Thyroid gland (tissue), 4 donors: Measurements from ENCODE around the gene NBPF4. TPM values are rescaled to one million over a fixed set of nuclear protein-coding genes. Genes with fewer than 3 reads are reported as not detected.
"Not testable (repeated sequence)": the region's sequence is repeated elsewhere in the genome, so short reads cannot be mapped to it uniquely, and the experiment has no call there.

Source experiments
- DNase-seq, 2 donors: peaks; one replicate each; pipeline ENCODE4 v3.0.0-alpha.2; 2019
- H3K27ac ChIP-seq, 3 donors: fragments of 200-600 bp; sonication (generic); 1 replicate in 2 of 3; 2 replicates in 1 of 3; pipeline ENCODE4 v1.5.1; 2016 to 2019; ENCODE audit warnings: mild to moderate bottlenecking in 1 of 3, moderate library complexity in 1 of 3
- H3K27me3 ChIP-seq: fragments of 200-600 bp; sonication (generic); one replicate; pipeline ENCODE4 v1.5.1; 2019
- H3K36me3 ChIP-seq, 2 donors: fragments of 200-600 bp; sonication (generic); one replicate each; pipeline ENCODE4 v1.5.1; 2016 to 2019
- H3K4me1 ChIP-seq, 2 donors: fragments of 200-600 bp; sonication (generic); one replicate each; pipeline ENCODE4 v1.5.1; 2017 to 2019
- H3K4me3 ChIP-seq, 3 donors: fragments of 200-600 bp; sonication (generic); replicated peaks in 1 of 3; 1 replicate in 2 of 3; 2 replicates in 1 of 3; pipeline ENCODE4 v1.5.1; 2016; ENCODE audit warnings: mild to moderate bottlenecking in 1 of 3
- H3K9me3 ChIP-seq: fragments of 200-600 bp; sonication (generic); one replicate; pipeline ENCODE4 v1.5.1; 2017
- POLR2A ChIP-seq, 2 donors: fragments of 450-650 bp; IDR thresholded peaks; one replicate each; pipeline ENCODE4 v1.6.1; 2017; ENCODE audit warnings: antibody characterized with exemption in 2 of 2, mild to moderate bottlenecking in 2 of 2, moderate library complexity in 1 of 2
- WGBS, 2 donors: methylation state at CpG; one replicate each; pipeline ENCODE4 v1.1.5; 2017; 5-methylcytosine and 5-hydroxymethylcytosine counted together
- intact Hi-C: fragments of 100-400 bp; cut with DNase I; formaldehyde crosslinking; loops from one replicate; pipeline ENCODE4 v1.15.1; 2023
- total RNA-seq, 4 donors: library from RNA; depleted of rRNA; stranded (reverse); fragments of >200 nt; gene quantifications; one replicate each; pipeline ENCODE4 v1.2.3, GENCODE V29; 2016
- TF ChIP-seq, protein P1 (sequence below), 6 experiments: fragments of 200-600 bp in 3 of 6; fragments of 450-650 bp in 3 of 6; sonication (generic) in 3 of 6; IDR thresholded peaks; one replicate each; pipeline ENCODE4 v1.5.1; 2016 to 2019; ENCODE audit warnings: antibody characterized with exemption in 6 of 6, mild to moderate bottlenecking in 2 of 6, inconsistent platforms in 1 of 6, moderate library complexity in 1 of 6

Gene NBPF4
- total RNA-seq, 4 donors from 2014 or later, result not detected

- H3K27me3 ChIP-seq, H3K9me3 ChIP-seq, H3K4me1 ChIP-seq, H3K27ac ChIP-seq, DNase-seq, H3K36me3 ChIP-seq, intact Hi-C loops, H3K4me3 ChIP-seq: not testable (repeated sequence)
- WGBS, 2 donors, result no CpG with 5 or more reads among the region's 7 CpGs
Observed at GRCh38 chr1:108227772-108228171, 16.1 kb downstream of the NBPF4 start.

DNA sequence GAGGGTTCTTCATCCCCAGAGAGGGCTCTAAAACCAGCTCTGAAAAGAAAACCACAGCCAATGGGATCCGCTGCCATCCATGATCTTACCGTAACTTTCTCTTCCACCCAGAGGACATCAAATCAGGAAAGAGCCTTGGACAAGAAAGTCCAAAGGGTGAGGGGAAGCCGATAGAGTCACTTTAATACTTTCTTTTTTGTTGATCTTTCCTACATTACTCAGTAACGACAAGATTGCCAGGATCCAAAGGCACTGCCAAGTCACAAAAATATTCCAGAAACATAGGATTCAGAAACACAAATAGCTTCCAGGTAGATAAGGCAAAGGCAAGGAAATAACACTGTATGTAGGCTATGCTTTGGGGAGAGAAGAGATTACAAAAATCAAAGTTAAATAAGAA is 17.0 kb downstream of the NBPF4 start:
- WGBS, 2 donors, result 100% methylated on average over 1 of the region's 4 CpGs; no CpG with 5 or more reads in 1 of the 2 donors
- intact Hi-C loops, H3K27ac ChIP-seq, H3K4me3 ChIP-seq, H3K9me3 ChIP-seq, H3K27me3 ChIP-seq, H3K4me1 ChIP-seq, DNase-seq, H3K36me3 ChIP-seq: not testable (repeated sequence)

- H3K9me3 ChIP-seq, H3K4me1 ChIP-seq, DNase-seq, H3K36me3 ChIP-seq, H3K27me3 ChIP-seq, H3K27ac ChIP-seq, H3K4me3 ChIP-seq, intact Hi-C loops: not testable (repeated sequence)
- 75 to 85% methylated on average over 5 to 7 of the region's 7 CpGs for WGBS, 2 donors
Observed at GRCh38 chr1:108223226-108223625, 20.6 kb downstream of the NBPF4 start.

DNA sequence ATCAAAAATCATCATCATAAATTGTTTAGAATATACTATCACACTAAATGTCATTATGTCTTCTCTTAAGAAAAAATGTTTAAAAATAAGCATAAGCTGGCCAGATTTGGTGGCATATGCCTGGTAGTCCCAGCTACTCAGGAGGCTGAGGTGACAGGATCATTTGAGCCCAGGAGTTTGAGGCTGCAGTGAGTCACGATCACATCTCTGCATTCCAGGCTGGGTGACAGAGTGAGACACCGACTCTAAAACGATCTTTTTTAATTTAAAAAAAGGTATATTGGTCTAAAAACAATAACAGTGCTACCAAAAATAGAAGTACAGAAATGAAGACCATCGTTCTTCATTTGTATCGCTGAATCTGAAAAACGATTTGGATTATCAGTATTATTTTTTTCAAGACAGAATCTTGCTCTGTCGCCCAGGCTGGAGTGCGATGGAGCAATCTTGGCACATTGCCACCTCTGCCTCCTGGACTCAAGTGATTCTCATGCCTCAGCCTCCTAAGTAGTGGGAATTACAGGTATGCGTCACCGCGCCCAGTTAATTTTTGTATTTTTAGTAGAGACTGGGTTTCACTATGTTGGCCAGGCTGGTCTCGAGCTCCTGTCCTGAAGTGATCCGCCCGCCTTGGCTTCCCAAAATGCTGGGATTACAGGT is 26.2 kb downstream of the NBPF4 start:
- H3K27me3 ChIP-seq, H3K27ac ChIP-seq, H3K36me3 ChIP-seq, H3K4me3 ChIP-seq, intact Hi-C loops, DNase-seq, H3K4me1 ChIP-seq, H3K9me3 ChIP-seq: not testable (repeated sequence)
- WGBS, 2 donors, result 84 to 92% methylated on average over 14 of the region's 14 CpGs

DNA sequence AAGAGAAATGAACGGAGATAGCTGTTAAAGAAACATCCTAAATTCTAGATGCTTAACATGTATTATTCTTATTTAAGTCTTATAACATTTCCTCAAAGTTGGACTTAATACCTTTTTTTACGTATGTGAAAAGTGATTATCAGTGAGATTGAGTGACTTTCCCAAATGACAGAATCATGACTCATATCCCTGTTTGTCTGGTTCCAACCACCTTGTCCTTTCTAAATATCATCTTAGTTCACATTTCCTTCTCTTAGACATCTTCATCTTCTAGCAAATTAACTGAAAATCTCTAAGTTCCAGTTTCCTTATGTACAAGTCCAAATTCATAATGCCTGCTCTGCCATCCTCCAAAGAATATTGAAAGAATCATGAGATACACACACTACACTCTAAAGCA is 26.9 kb downstream of the NBPF4 start:
- H3K27ac ChIP-seq, H3K36me3 ChIP-seq, H3K4me1 ChIP-seq, H3K27me3 ChIP-seq, intact Hi-C loops, H3K9me3 ChIP-seq, DNase-seq, H3K4me3 ChIP-seq: not testable (repeated sequence)
- WGBS, 2 donors, result 79% methylated on average over 2 of the region's 2 CpGs

GRCh38 chr1:108216028-108216890 is 27.6 kb downstream of the NBPF4 start:
- H3K4me1 ChIP-seq, H3K27ac ChIP-seq, DNase-seq, intact Hi-C loops, H3K27me3 ChIP-seq, H3K4me3 ChIP-seq, H3K9me3 ChIP-seq, H3K36me3 ChIP-seq: not testable (repeated sequence)
- 80 to 89% methylated on average over 6 of the region's 6 CpGs for WGBS, 2 donors

DNA sequence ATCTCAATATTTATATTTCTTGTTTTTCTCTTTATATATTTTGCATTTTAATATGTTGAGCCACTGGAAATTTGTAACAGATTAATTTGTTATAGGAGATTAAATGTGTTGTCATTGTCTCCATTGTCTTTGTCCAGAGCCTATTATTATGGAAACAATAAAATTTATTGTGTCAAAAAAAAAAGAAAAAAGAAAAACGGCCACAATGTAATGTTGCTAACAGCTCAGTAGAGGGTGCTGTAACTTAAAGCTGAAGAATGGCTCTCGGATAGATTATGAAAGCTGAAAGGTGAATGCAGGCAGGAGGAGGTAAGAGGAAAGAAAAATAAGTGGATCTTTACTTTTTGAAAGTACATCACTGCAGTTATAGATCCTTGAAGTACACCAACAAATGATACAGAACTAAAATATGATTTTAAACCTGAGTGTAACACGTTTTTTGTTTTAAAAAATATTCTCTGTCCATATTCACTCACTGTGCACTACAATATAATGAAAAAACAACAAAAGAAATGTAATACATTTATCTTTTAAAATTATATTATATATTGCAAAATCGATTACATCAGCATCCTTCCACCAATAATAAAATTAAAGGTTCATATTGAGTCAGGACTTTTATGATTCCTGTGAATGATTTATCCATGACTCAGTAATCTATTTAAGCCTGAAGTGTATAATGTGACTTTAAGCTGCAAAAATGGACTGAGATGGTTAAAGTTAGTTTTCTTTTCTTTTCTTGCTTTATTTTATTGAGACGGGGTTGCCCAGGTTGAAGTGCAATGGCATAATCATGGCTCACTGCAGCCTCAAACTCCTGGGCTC is 29.0 kb downstream of the NBPF4 start:
- H3K27me3 ChIP-seq, H3K36me3 ChIP-seq, H3K4me3 ChIP-seq, DNase-seq, H3K9me3 ChIP-seq, H3K27ac ChIP-seq, intact Hi-C loops, H3K4me1 ChIP-seq: not testable (repeated sequence)
- WGBS, 2 donors, result 25 to 31% methylated on average over 5 of the region's 5 CpGs
- TF ChIP-seq, protein P1, sequence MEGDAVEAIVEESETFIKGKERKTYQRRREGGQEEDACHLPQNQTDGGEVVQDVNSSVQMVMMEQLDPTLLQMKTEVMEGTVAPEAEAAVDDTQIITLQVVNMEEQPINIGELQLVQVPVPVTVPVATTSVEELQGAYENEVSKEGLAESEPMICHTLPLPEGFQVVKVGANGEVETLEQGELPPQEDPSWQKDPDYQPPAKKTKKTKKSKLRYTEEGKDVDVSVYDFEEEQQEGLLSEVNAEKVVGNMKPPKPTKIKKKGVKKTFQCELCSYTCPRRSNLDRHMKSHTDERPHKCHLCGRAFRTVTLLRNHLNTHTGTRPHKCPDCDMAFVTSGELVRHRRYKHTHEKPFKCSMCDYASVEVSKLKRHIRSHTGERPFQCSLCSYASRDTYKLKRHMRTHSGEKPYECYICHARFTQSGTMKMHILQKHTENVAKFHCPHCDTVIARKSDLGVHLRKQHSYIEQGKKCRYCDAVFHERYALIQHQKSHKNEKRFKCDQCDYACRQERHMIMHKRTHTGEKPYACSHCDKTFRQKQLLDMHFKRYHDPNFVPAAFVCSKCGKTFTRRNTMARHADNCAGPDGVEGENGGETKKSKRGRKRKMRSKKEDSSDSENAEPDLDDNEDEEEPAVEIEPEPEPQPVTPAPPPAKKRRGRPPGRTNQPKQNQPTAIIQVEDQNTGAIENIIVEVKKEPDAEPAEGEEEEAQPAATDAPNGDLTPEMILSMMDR (IDR thresholded peaks at IDR 0.05), result peak in 3 of 6 experiments; percentile 16 to 73 (median 60)

GRCh38 chr1:108211014-108211413 is 32.9 kb downstream of the NBPF4 start:
- H3K36me3 ChIP-seq, result no peaks in the 10 kb centered on the region
- H3K4me3 ChIP-seq, result no peak overlapping the region
- H3K9me3 ChIP-seq, result no peaks in the 10 kb centered on the region
- H3K27ac ChIP-seq, result no peak overlapping the region
- TF ChIP-seq, protein P1 (IDR thresholded peaks at IDR 0.05), result no peak
- no peak for TF ChIP-seq POLR2A (IDR thresholded peaks at IDR 0.05)
- no peaks in the 10 kb centered on the region for H3K27me3 ChIP-seq
- DNase-seq, result no peak
- no peaks in the 10 kb centered on the region for H3K4me1 ChIP-seq
- intact Hi-C loops, result no loop called here
- WGBS, 2 donors, result 89 to 95% methylated on average over 1 of the region's 1 CpG
